HG02610 (cell line): ENCODE measurements around the gene WDR87.
"Not testable (repeated sequence)": the region's sequence is repeated elsewhere in the genome, so short reads cannot be mapped to it uniquely, and the experiment has no call there.

Source experiments
- ATAC-seq: cut with Tn5 transposase; IDR thresholded peaks from one replicate; pipeline ENCODE4 v1.9.1; 2021; ENCODE audit warnings: mild to moderate bottlenecking, moderate library complexity; ENCODE audit not compliant: unreplicated experiment

WDR87 gene

DNA sequence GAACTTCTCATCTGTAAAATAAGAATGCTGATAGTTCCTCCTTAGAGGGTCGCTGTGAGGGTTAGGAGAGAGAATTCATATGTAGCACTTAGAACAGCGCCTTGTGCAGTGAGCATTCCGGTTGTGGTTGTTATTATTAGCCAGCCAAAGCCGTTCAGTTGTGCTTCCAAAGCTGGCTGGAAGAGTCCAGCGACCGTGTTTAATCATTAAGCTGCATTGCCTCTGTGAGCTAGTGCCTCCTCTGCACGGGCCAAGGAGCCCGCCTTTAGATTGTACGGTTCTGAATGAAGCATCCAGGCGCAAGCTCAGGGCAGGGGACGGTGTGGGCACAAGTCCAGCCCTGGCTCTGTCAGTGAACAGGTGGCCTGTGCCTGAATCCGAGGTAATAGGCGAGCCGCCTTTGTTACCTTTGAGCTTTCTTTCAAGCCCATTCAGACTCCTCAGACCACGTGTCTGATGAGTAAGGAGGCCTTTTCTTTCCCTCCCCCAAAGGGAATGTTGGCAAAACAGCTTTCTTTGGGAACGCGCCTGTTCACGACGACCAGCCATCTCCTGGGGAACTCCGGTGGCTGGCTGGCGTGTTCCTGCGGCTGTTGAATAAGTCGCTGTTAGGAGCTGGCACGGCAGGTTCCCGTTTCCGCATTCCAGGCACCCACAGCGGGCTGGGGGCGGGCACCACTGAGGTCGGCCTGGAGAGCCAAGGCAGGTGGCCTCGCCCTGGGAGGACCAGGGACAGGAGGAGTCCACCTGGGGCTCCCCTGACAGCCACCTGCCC, 25.7 kb upstream of the WDR87 start:
- ATAC-seq: no peak

DNA sequence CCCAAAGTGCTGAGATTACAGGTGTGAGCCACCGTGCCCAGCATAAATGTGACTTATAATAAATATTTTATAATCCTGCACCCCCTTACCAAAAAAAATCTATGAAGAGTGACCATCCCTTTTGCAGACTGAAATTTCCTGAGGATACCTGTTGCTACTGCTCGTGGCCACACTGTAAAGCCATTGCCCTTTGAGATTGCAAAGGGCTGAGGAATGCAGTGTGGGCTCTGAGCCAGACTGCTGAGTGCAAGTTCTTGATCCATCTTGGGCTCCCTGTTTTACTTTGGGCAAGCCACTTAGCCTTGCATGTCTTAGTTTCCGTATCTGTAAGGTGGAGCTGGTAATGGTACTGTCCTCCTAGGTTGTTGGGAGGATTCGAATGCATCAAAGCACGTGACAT, 24.0 kb upstream of the WDR87 start:
- ATAC-seq: no peak

DNA sequence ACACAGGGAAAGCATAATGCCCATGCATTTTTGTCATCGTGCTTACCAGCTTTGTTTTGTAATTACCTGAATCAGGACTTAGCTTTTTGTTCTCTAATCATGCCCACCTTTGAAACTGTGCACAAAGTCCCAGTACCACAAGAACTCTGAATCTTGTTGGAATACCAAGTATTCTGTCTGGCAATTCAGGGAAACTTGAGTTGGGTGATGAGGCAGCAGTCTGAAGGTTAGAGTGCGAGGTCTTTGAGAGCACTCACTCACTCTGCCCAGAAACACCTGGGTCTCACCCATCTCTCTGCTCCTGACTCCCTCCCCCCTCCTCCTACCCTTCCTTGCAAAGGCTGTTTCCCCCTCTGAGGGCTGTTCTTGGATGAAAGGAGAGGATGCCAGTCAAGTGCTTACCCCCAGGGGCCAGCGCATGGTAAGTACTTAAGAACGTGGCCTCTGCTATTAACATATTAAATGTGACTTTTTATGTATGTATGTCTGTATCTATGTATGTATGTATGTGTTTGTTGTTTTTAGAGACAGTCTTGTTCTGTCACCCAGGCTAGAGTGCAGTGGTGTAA, 23.0 kb upstream of the WDR87 start:
- ATAC-seq: no peak

DNA sequence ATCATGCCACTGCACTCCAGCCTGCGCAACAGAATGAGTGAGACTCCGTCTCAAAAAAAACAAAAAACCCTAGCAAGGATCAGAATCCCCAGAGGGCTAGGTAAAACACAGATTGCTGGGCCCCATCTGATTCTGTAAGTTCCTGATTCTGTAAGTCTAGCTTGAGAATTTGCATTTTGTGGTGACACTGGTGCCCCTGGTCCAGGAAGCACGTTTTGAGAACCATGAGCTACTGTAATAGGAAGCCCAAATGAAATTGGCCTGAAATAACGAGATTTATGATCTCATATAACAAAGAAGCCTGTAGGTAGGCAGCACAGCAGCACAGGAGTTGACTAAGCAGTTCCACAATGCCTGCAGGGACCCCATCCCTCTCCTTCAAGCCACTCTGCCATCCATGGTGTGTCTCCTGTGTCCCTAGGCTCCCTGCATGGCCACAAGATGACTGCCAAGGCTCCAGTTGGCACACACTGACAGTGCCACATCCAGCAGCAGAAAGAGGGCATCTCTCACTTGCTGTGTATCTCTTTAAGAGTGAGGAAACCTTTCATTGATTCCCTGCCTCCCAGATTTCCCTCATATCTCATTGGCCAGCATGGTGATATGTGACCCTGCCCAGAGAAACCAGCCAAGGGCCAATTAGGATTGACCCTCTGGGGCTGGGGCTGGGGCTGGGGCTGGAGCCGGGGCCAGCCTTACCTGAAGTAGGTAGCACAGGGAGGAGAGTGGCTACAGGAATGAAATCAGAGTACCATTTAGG, 22.3 kb upstream of the WDR87 start:
- ATAC-seq: peak; percentile 60

DNA sequence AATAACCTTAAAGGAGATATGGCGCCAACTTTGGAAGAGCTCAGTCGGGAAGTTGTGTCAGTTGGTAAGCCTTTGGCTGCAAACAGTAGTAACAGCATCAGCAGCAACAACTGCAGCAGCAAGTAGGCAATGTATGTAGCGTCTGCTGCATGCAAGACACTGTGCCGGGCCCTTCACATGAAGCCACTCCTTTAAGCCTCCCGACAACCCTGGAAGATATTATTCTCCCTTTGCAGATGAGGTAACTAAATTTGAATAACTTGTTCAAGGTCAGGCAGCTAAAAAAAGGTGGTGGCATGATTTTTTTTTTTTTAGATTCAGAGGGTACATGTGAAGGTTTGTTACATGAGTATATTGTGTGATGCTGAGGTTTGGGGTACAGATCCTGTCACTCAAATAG, 20.3 kb upstream of the WDR87 start:
- no peak for ATAC-seq

DNA sequence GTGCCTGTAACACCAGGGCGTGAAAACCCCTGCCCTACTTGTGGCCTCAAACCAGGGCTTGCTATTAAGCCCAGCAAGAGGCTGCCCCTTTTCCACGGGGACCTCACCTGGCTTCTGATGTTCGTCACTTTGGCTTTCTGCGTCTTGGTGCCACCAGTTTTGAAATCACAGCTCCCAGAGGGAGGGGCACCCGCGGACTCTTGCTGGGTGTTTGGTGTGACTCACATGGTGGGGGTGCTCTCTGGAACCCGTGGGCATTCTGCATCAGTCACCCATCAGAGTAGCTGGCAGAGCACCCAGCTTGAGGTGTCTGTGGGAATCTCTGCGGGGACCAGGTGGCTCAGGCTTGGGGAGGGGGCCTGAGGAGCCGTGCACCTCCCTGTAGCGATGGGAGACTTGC, 19.9 kb upstream of the WDR87 start:
- no peak for ATAC-seq

DNA sequence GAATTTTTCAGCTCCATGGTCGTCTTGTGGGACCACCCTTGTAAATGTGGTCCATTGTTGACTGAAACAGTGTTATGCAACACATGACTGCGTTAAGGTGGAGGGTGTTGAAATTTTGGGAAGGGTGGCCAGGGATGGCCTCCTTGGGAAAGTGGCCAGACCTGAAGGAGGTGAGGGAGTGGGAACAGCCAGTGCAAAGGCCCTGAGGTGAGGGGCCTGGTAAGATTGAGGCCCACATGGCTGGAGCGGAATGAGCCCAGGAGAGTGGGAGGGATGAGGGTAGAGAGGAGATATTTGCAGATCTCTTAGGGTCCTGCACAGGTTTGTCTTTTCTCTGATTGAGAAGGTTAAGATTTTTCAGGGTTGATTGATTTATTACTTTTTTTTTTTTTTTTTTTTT, 18.8 kb upstream of the WDR87 start:
- ATAC-seq: no peak

DNA sequence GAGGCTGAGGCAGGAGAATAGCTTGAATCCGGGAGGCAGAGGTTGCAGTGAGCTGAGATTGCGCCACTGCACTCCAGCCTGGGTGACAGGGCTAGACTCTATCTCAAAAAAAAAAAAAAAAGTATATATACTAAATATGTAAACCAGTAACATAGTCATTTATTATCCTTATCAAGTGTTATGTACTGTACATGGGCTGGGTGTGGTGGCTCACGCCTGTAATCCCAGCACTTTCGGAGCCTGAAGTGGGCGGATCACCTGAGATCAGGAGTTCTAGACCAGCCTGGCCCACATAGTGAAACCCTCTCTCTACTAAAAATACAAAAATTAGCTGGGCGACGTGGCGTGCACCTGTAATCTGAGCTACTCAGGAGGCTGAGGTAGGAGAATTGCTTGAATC, 18.2 kb upstream of the WDR87 start:
- not testable (repeated sequence) for ATAC-seq

DNA sequence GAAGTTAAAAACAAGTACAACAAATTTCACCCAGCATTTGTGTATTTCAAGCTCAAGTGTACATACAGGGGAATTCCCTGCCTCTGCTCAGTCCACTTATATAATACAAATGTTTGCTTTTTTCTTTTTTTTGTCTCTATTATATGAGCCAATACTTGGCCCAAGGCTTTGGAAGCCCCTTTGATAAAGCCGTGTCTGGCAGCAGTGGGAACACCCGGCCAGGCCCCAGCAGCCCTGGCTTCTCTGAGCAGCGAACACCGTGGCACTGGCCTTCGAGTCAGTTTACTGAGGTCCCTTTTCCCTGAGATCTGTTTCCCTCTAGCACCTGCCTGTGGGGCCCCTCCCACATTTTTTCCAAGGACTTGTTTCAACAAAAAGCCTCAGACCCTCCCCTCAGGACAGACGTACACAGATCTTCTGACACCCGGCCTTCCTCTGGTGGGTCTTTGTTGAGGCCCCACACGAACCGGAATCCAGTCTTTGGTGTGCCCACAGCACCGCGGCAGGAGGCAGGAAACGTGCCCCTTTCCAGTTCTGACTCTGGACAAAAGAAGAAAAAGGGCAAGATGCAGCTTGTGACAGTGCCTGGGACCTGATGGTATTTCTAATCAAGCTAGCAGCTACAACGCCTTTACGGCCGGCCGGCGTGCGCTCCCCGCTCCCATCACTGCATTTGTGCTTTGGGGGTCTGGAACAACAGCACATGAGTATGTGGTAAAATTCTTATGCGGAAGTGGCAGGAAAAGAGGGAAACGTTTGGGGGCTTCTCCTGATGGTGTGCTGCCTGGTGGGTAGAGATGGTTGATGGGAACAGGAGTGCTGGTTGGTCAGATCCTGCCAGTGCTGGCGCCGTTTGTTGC, 14.4 kb upstream of the WDR87 start:
- no peak for ATAC-seq

DNA sequence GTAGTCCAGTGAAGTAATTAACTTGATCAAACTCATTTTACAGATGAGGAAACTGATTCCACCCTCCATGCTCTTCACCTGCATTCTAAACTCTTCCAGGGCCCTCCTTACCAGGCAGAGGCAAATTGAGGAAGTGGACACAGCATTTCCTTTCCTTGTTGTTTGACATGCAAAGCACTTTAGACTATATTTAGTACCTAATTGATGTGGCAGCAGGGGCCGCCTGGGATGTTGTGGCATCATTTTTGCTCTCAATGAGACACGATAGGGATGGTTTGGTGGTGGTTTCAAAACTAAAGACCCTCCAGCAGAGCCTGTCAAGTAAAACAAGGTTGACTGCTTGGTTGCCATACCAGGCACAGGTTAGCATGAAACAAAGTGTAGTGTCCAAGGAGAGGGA, 8.5 kb upstream of the WDR87 start:
- peak; percentile 49 for ATAC-seq

DNA sequence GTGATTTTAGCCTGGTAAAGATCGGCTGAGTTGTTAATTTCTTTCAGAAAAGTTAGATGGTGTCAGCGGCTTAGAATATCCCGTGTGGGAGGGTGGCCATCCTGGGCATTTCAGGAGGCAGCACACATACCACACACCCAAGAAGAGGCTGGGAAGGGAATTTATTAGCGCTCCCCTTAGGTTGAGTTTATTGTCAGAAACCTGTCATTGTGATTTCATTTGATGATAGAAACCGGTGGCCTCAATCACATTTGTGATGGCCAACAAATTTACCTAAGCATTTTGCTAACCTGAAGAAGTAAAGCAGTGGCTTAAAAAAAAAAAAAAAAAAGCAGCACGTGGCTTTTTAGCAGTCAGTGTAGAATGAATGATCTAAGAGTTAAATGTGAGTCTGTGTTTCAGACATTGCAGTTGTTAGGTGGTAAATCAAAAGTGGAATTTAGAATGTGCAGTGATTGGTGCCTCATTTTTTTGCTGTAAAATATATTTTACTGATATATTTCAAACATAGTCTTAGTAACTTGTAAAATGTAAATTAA, 3.3 kb upstream of the WDR87 start:
- no peak for ATAC-seq

DNA sequence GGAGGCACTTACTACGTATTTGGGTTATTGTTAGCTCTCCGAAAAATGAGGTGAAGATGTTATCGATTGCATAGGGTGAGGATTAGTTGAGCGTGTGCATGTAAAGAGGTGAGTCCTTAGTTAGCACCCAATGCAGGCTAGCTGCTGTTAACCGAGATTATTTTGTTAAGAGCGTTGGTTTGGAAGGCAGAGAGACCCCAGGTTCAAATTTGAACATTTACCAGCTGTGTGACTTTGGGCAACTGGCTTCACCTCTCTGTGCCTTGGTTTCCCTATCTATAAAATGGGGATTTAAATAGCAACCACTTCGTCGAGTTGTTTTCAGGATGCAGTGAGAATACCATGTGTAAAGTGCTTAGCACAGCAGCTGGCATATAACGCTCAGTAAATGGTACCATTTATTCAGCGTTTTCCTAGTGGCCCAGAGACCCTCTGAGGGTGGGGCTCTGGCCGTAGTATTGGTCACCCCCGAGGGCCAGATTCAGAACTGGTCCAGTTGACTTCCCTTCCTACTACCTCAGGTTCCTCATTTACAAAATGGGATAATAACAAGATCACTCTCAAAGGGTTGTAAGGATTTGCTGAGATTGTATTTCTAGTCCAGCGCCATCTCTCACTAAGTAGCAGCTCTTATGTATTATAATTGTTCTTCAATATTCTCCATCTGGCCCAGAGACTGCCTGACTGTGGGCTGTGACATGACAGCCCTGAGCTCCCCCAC, 1.5 kb upstream of the WDR87 start:
- ATAC-seq: no peak

DNA sequence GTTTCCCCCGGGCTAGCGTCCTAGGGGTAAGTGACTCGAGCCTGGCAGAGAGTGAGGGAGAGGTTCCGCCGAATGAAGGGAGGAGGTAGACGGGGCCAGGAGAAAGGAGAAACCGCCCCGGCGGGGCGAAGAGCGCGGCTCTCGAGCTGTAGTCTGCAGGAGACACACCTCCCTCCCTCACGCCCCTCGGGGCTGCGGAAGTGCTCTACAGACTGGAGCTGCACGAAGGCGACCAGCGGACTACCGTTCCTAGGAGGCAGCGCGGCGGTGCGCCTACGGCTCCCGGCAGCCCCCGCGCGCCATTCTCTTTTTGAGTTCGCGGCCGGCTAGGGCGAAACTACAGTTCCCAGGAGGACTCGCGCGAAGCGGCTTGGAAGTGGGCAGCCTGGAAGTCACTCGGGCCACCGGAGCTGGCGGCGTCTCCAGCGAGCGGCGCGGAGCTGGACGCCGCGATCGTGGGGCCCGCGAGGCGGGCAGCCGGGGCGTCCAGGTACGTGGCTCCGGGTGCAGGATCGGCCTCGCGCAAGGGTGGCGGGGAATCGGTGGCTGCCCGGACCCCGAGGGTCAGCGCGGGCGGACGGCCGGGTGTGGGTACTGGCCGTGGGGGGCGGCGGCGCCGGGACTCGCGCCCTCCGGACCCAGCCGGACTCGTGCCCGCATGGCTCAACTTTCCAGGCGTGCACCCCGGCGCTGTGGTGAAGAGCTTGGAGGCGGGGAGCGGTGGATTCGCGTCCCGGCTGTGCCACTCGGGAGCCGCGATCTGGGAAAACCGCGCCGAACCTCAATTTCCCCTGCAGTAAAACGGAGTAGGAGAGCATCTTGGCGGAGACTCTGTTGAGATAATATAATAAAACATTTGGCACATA, 708 bp upstream of the WDR87 start, which contains the start of gene SIPA1L3:
Gene SIPA1L3, plus strand, starts transcription at position 340 of the 866 bp plus-strand sequence. CDS start 174,358 bp downstream, outside the sequence.
- peak; percentile 87 for ATAC-seq

DNA sequence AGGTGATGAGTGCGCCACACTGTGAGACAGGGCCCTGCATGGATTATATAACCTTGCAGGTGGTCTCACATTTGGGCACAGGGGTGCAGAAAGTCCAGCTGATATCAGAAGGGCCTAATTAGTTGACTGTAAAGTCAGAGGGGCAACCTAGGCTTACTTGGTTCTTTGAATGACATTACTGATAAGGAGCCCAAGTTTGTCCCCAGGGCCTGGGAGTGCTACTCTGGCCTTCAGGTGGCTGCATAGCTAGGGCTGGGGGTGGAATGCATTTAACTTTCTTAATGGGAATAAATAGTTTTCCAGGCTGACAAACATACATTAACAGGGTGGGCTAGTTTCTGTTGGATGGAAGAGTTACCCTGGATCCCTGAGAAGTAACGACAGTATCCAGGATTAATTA, 3.3 kb downstream of the WDR87 start:
- ATAC-seq: no peak

DNA sequence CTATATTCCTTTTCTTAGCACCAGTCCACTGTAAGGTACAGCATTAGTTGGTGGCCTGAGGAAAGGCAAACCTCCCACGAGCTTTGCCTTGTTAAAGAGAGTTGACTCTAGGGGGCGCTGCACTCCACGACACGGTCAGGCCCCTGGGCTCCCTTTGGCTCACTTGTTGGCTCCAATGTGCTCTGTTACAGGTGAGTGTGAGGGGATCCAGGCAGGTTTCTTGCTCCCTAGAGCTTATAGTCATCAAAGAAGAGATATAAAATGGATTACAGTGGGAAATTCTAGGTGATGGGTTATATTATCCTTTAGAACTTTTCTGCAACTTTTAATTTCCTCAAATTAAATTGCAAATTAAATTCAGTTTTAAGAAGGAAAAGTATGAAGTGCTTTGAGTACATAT, 3.7 kb downstream of the WDR87 start:
- ATAC-seq: no peak

DNA sequence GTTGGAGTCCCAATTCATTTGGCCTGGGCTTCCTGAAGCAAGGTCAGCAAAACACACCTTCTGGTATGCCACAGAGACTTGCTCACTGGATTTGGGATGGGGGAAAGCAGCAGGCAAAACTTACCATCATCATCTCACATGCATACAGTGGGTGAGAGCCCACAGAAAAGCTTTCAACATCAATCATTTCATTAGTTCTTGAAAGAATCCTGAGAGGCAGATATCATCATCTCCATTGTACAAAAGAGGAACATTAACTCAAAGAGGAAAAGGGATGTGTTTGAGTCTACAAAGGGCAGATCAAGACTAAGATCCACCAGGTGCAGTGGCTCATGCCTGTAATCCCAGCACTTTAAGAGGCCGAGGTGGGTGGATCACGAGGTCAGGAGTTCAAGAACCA, 6.4 kb downstream of the WDR87 start:
- no peak for ATAC-seq

DNA sequence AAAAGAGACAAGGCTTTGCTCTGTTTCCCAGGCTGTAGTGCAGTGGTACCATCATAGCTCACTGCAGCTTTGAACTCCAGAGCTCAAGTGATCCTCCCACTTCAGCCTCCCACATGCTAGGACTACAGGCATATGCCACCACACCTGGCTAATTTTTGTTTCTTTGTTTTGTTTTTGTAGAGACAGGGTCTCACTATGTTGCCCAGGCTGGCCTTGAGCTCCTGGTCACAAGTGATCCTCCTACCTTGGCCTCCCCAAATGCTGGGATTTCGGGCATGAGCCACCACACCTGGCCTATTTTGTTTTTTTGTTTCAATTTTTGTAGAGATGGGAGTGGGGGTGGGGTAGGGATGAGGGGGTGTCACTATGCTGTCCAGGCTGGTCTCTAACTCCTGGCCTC, 6.9 kb downstream of the WDR87 start:
- ATAC-seq: no peak

DNA sequence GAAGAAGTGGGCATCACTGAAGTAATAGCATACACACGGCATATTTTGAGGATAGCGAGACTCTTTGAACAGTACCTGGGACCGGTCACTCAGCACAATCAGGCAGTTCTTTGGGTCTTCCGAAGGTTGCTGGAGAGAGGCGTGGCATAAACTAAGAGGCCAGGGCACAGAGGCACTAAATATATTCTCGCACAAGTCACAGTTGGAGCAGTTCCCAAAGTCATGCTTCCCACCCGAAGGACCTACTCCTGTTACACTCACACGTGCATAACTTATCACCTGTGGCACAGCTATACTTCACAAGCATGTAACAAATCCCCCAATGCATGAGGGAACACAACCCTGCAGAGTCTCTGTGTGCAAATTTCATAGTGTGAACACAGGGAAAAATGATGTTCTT, 10.2 kb downstream of the WDR87 start:
- ATAC-seq: no peak
